H1 (cell line): ENCODE data around the gene HDAC9. TPM values are rescaled to one million over a fixed set of nuclear protein-coding genes. Genes with fewer than 3 reads are reported as not detected.

Source experiments
- CHD2 ChIP-seq: IDR thresholded peaks from 2 replicates; pipeline ENCODE4 v1.6.1; 2012; ENCODE audit warnings: low read length, improper control_type of control experiment
- CHD7 ChIP-seq: fragments of 300-600 bp; sonication (generic); IDR thresholded peaks from 2 replicates; pipeline ENCODE4 v1.7.1; 2012; ENCODE audit warnings: low read length, moderate library complexity, mild to moderate bottlenecking, inconsistent platforms; ENCODE audit not compliant: insufficient replicate concordance
- CREB1 ChIP-seq: IDR thresholded peaks from 2 replicates; pipeline ENCODE4 v1.6.1; 2012; ENCODE audit warnings: inconsistent platforms
- FOSL1 ChIP-seq: IDR thresholded peaks from 2 replicates; pipeline ENCODE4 v1.6.1; 2011; ENCODE audit warnings: mild to moderate bottlenecking, low read depth, low read length, moderate library complexity; ENCODE audit not compliant: insufficient read depth
- GABPA ChIP-seq: IDR thresholded peaks from 2 replicates; pipeline ENCODE4 v1.6.1; 2011; ENCODE audit warnings: mild to moderate bottlenecking, low read length, moderate library complexity, borderline replicate concordance; ENCODE audit not compliant: insufficient read depth
- NRF1 ChIP-seq: IDR thresholded peaks from 2 replicates; pipeline ENCODE4 v1.6.1; 2011; ENCODE audit warnings: mild to moderate bottlenecking, low read depth, low read length, improper control_type of control experiment
- POU5F1 ChIP-seq: IDR thresholded peaks from 2 replicates; pipeline ENCODE4 v1.6.1; 2011; ENCODE audit warnings: low read depth, mild to moderate bottlenecking, low read length, moderate library complexity
- RFX5 ChIP-seq: IDR thresholded peaks from 2 replicates; pipeline ENCODE4 v1.6.1; 2011; ENCODE audit warnings: low read depth, low read length, improper control_type of control experiment, borderline replicate concordance
- SIRT6 ChIP-seq: IDR thresholded peaks from one replicate; pipeline ENCODE4 v1.7.1; 2012; ENCODE audit warnings: low read length, inconsistent platforms
- SP2 ChIP-seq: IDR thresholded peaks from 2 replicates; pipeline ENCODE4 v1.6.1; 2012; ENCODE audit warnings: mild to moderate bottlenecking, low read length, inconsistent platforms
- SP4 ChIP-seq: IDR thresholded peaks from 2 replicates; pipeline ENCODE4 v1.6.1; 2012; ENCODE audit warnings: low read length, inconsistent platforms
- TCF12 ChIP-seq: IDR thresholded peaks from 2 replicates; pipeline ENCODE4 v1.6.1; 2011; ENCODE audit warnings: low read depth, mild to moderate bottlenecking, low read length
- USF2 ChIP-seq: IDR thresholded peaks from 2 replicates; pipeline ENCODE4 v1.6.1; 2011; ENCODE audit warnings: low read length, improper control_type of control experiment
- polyA plus RNA-seq, 7 experiments: library from polyadenylated mRNA; depleted of rRNA in 3 of 7; stranded (reverse) in 5 of 7; unstranded in 2 of 7; fragments of >200 nt in 5 of 7; fragments of 200-250 nt in 2 of 7; gene quantifications; 1 replicate in 5 of 7; 2 replicates in 1 of 7; 4 replicates in 1 of 7; pipeline versions ENCODE4 v1.2.1 to v1.2.3, GENCODE V29; 2011 to 2013; ENCODE audit warnings: missing spikeins in 2 of 7, mixed read lengths in 2 of 7
- total RNA-seq: library from RNA; stranded (reverse); fragmentation: NEBNext Ultra II Directional; extraction: Animal tissue kit (Norgen Biotek cat#: 25700); gene quantifications from 2 replicates; pipeline ENCODE4 v1.2.1, GENCODE V29; 2021

HDAC9 gene
- total and polyA plus RNA-seq, 2 of the 8 experiments (the other 6 are each of a cell fraction or from before 2014, with no cell fraction given) = 9.5 to 13.1 TPM

DNA sequence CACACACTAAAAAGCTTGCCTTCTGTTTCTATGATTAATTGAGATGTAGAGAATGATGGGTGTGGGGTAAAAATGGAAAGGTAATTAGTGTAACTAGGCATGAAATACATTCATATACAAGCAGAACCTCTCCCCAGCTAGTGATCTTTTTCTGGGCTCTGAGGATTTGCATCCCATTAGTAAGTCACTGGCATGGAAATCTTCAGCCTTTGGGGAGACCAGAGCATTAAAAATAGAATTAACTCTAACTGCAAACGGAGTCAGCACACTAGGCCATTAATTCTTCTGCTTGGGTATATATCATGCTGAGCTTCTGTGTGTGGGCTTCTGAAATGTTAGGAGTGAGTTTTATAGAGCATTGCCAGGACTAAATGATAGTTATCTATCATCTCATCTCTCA, 128.9 kb downstream of the HDAC9 start (continued):
- no peak for TF ChIP-seq CHD7
- TF ChIP-seq SP4 = no peak
- no peak for TF ChIP-seq SIRT6
- no peak for TF ChIP-seq USF2
- no peak for TF ChIP-seq SP2
- no peak for TF ChIP-seq CHD2
- TF ChIP-seq GABPA = no peak
- no peak for TF ChIP-seq TCF12
- no peak for TF ChIP-seq RFX5
- TF ChIP-seq NRF1 = no peak
- no peak for TF ChIP-seq CREB1
- no peak for TF ChIP-seq FOSL1
- no peak for TF ChIP-seq POU5F1
